Keratinocyte (primary cell): ENCODE results near the gene NIPBL.

Experiments used
- EZH2 ChIP-seq: IDR thresholded peaks from one replicate; pipeline ENCODE4 v1.6.1; 2012; ENCODE audit warnings: inconsistent platforms, mild to moderate bottlenecking, low read length, moderate library complexity
- TF ChIP-seq, protein P1 (sequence below), 3 experiments: IDR thresholded peaks in 1 of 3; conservative IDR thresholded peaks in 1 of 3; optimal IDR thresholded peaks in 1 of 3; 2 replicates in 2 of 3; 3 replicates in 1 of 3; pipeline versions ENCODE3 to v1.5.1; 2011; ENCODE audit warnings: low read length in 3 of 3, mild to moderate bottlenecking in 3 of 3, moderate library complexity in 2 of 3, control low read depth in 1 of 3, inconsistent platforms in 1 of 3; ENCODE audit not compliant: insufficient read depth in 2 of 3; ENCODE audit errors: extremely low read depth in 1 of 3

DNA sequence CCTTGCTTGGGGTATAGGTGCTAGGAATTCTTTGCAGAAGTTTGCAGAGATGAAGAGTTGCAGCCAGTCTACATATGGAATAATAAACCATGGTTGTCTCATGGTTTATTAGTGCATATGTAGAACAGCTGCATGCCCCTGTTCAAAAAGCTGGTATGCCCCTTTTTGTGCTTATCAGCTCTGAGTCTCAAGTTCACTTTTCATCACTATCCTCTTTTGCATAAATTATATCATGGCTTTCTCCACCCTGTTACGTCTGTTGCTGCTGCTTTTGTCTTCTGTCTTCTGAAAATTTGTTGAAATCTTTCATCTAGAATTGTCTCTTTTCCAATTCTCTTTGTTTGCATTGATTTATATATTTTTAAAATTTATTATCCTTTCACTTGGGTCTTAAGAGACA lies 200.6 kb downstream of the NIPBL start:
- TF ChIP-seq EZH2 = no peak
- TF ChIP-seq, protein P1, sequence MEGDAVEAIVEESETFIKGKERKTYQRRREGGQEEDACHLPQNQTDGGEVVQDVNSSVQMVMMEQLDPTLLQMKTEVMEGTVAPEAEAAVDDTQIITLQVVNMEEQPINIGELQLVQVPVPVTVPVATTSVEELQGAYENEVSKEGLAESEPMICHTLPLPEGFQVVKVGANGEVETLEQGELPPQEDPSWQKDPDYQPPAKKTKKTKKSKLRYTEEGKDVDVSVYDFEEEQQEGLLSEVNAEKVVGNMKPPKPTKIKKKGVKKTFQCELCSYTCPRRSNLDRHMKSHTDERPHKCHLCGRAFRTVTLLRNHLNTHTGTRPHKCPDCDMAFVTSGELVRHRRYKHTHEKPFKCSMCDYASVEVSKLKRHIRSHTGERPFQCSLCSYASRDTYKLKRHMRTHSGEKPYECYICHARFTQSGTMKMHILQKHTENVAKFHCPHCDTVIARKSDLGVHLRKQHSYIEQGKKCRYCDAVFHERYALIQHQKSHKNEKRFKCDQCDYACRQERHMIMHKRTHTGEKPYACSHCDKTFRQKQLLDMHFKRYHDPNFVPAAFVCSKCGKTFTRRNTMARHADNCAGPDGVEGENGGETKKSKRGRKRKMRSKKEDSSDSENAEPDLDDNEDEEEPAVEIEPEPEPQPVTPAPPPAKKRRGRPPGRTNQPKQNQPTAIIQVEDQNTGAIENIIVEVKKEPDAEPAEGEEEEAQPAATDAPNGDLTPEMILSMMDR (optimal IDR thresholded peaks at IDR 0.05 in 1 of 3, IDR thresholded peaks at IDR 0.05 in 1 of 3, conservative IDR thresholded peaks at IDR 0.05 in 1 of 3; ENCODE audit: extremely low read depth in 1 of 3, insufficient read depth in 2 of 3, low read length in 3 of 3) = no peak
